HG02870 (cell line): Measurements from ENCODE around the gene SGF29.
"Not testable (repeated sequence)": the region's sequence is repeated elsewhere in the genome, so short reads cannot be mapped to it uniquely, and the experiment has no call there.

Experiments used
- ATAC-seq: cut with Tn5 transposase; IDR thresholded peaks from one replicate; pipeline ENCODE4 v1.9.1; 2021; ENCODE audit warnings: mild to moderate bottlenecking, moderate library complexity; ENCODE audit not compliant: unreplicated experiment

Gene SGF29

GRCh38 chr16:28563218-28563617 is 9.5 kb downstream of the SGF29 start:
- no peak for ATAC-seq

- ATAC-seq: not testable (repeated sequence)
Measured at GRCh38 chr16:28566233-28566925, 12.7 kb downstream of the SGF29 start.

- ATAC-seq: no peak
Measured at GRCh38 chr16:28567292-28567691, 13.6 kb downstream of the SGF29 start.

GRCh38 chr16:28569021-28569420 is 15.3 kb downstream of the SGF29 start:
- no peak for ATAC-seq

- ATAC-seq: no peak
Measured at GRCh38 chr16:28569968-28570752, 16.4 kb downstream of the SGF29 start.

- no peak for ATAC-seq
Measured at GRCh38 chr16:28572696-28573510, 19.2 kb downstream of the SGF29 start.

GRCh38 chr16:28573738-28574718 is 20.3 kb downstream of the SGF29 start:
- ATAC-seq: no peak

GRCh38 chr16:28574925-28575324 is 21.2 kb downstream of the SGF29 start:
- ATAC-seq: no peak

GRCh38 chr16:28575446-28576109 is 21.9 kb downstream of the SGF29 start:
- ATAC-seq: no peak

GRCh38 chr16:28580726-28581315 is 27.1 kb downstream of the SGF29 start:
- ATAC-seq: no peak

- no peak for ATAC-seq
Measured at GRCh38 chr16:28585674-28586073, 32.0 kb downstream of the SGF29 start.

GRCh38 chr16:28586466-28586865 is 32.7 kb downstream of the SGF29 start:
- no peak for ATAC-seq

- ATAC-seq: no peak
Measured at GRCh38 chr16:28587386-28587785, 33.7 kb downstream of the SGF29 start.

- ATAC-seq: no peak
Measured at GRCh38 chr16:28589069-28589468, 35.3 kb downstream of the SGF29 start.

- ATAC-seq: no peak
Measured at GRCh38 chr16:28589930-28590329, 36.2 kb downstream of the SGF29 start.

GRCh38 chr16:28590384-28591340 is 36.9 kb downstream of the SGF29 start:
- ATAC-seq: no peak

GRCh38 chr16:28591355-28591754 is 37.6 kb downstream of the SGF29 start:
- ATAC-seq: no peak

- ATAC-seq: no peak
Measured at GRCh38 chr16:28592511-28592910, 38.8 kb downstream of the SGF29 start.
